HepG2 (cell line): ENCODE results near the gene SFPQ. TPM values are rescaled to one million over a fixed set of nuclear protein-coding genes. Genes with fewer than 3 reads are reported as not detected.

Experiments used
- ADNP ChIP-seq: sonication (generic); formaldehyde crosslinking; IDR thresholded peaks from 2 replicates; pipeline ENCODE4 v1.4.0; 2020; ENCODE audit warnings: missing genetic modification reagents
- FOXP1 ChIP-seq, 2 experiments: fragments of 450-650 bp in 1 of 2; IDR thresholded peaks; 2 replicates each; pipeline ENCODE4 v1.6.1; 2017 to 2018; ENCODE audit warnings: antibody characterized with exemption in 1 of 2
- LBX2 ChIP-seq: sonication (generic); formaldehyde crosslinking; IDR thresholded peaks from 2 replicates; pipeline ENCODE4 v1.5.0; 2020; ENCODE audit warnings: missing genetic modification reagents, mild to moderate bottlenecking, borderline replicate concordance
- NCOA5 ChIP-seq: sonication (generic); formaldehyde crosslinking; IDR thresholded peaks from 2 replicates; pipeline ENCODE4 v1.4.0; 2020; ENCODE audit warnings: missing genetic modification reagents
- NFE2 ChIP-seq: sonication (generic); formaldehyde crosslinking; IDR thresholded peaks from 2 replicates; pipeline ENCODE4 v1.4.0; 2020; ENCODE audit warnings: missing genetic modification reagents
- NPAS2 ChIP-seq: sonication (generic); formaldehyde crosslinking; IDR thresholded peaks from 2 replicates; pipeline ENCODE4 v1.8.0; 2022; ENCODE audit warnings: mild to moderate bottlenecking, missing genetic modification reagents, borderline replicate concordance
- PAX8 ChIP-seq: sonication (generic); formaldehyde crosslinking; IDR thresholded peaks from 2 replicates; pipeline ENCODE4 v1.8.0; 2022; ENCODE audit warnings: mild to moderate bottlenecking, missing genetic modification reagents, borderline replicate concordance
- POLR2G ChIP-seq: fragments of 200-400 bp; formaldehyde crosslinking; IDR thresholded peaks from 2 replicates; pipeline ENCODE4 v1.6.1; 2018; ENCODE audit warnings: mild to moderate bottlenecking, low read depth, low read length, moderate library complexity
- ZBTB20 ChIP-seq: sonication (generic); formaldehyde crosslinking; IDR thresholded peaks from 2 replicates; pipeline ENCODE4 v1.8.1; 2023; ENCODE audit warnings: missing genetic modification reagents, low read depth, mild to moderate bottlenecking, borderline replicate concordance
- ZBTB7A ChIP-seq: sonication (generic); formaldehyde crosslinking; IDR thresholded peaks from 2 replicates; pipeline ENCODE4 v1.8.0; 2022; ENCODE audit warnings: mild to moderate bottlenecking, missing genetic modification reagents
- ZFP41 ChIP-seq: sonication (generic); formaldehyde crosslinking; IDR thresholded peaks from 2 replicates; pipeline ENCODE4 v1.4.0; 2020; ENCODE audit warnings: mild to moderate bottlenecking, missing genetic modification reagents, borderline replicate concordance
- ZMAT5 ChIP-seq: sonication (generic); formaldehyde crosslinking; IDR thresholded peaks from 2 replicates; pipeline ENCODE4 v1.5.0; 2020; ENCODE audit warnings: mild to moderate bottlenecking, low read depth, missing genetic modification reagents, borderline replicate concordance
- ZNF263 ChIP-seq: sonication (generic); formaldehyde crosslinking; IDR thresholded peaks from 2 replicates; pipeline ENCODE4 v1.4.0; 2020; ENCODE audit warnings: missing genetic modification reagents
- ZNF496 ChIP-seq: sonication (generic); formaldehyde crosslinking; IDR thresholded peaks from 2 replicates; pipeline ENCODE4 v1.8.1; 2023; ENCODE audit warnings: mild to moderate bottlenecking, moderate library complexity, missing genetic modification reagents; ENCODE audit not compliant: insufficient replicate concordance
- ZNF530 ChIP-seq: sonication (generic); formaldehyde crosslinking; IDR thresholded peaks from 2 replicates; pipeline ENCODE4 v1.5.0; 2020; ENCODE audit warnings: low read depth, mild to moderate bottlenecking, missing genetic modification reagents
- ZNF567 ChIP-seq: sonication (generic); formaldehyde crosslinking; IDR thresholded peaks from 2 replicates; pipeline ENCODE4 v1.8.1; 2023; ENCODE audit warnings: mild to moderate bottlenecking, missing genetic modification reagents, borderline replicate concordance
- ZNF672 ChIP-seq: sonication (generic); formaldehyde crosslinking; IDR thresholded peaks from 2 replicates; pipeline ENCODE4 v1.8.1; 2022; ENCODE audit warnings: missing genetic modification reagents
- ZNF687 ChIP-seq: sonication (generic); formaldehyde crosslinking; IDR thresholded peaks from 2 replicates; pipeline ENCODE4 v1.5.1; 2020; ENCODE audit warnings: mild to moderate bottlenecking, missing genetic modification reagents, moderate library complexity
- ZNF775 ChIP-seq: sonication (generic); formaldehyde crosslinking; IDR thresholded peaks from 2 replicates; pipeline ENCODE4 v1.4.0; 2020; ENCODE audit warnings: missing genetic modification reagents, mild to moderate bottlenecking, moderate library complexity, borderline replicate concordance
- ZXDC ChIP-seq: sonication (generic); formaldehyde crosslinking; IDR thresholded peaks from 2 replicates; pipeline ENCODE4 v1.5.0; 2020; ENCODE audit warnings: mild to moderate bottlenecking, missing genetic modification reagents
- polyA plus RNA-seq, 8 experiments: library from polyadenylated mRNA; depleted of rRNA in 3 of 8; stranded (reverse) in 7 of 8; unstranded in 1 of 8; fragments of >200 nt; fragmentation: Illumina TruSeq in 4 of 8; extraction: Trizol in 4 of 8; gene quantifications; 2 replicates each; pipeline versions ENCODE4 v1.2.1 to v1.2.3, GENCODE V29; 2011 to 2016; ENCODE audit warnings: low read depth in 4 of 8, missing spikeins in 1 of 8, mixed read lengths in 1 of 8; ENCODE audit not compliant: insufficient read depth in 1 of 8
- total RNA-seq, 5 experiments: library from RNA; depleted of rRNA; stranded (reverse); fragments of >200 nt; fragmentation: Illumina TruSeq; extraction: Trizol; gene quantifications; 2 replicates each; pipeline ENCODE4 v1.2.3, GENCODE V29; 2016; ENCODE audit warnings: low read depth in 1 of 5

The SFPQ gene
- total and polyA plus RNA-seq, 2 of the 13 experiments (the other 11 are each of a cell fraction or from before 2014, with no cell fraction given) = 101 to 292 TPM

- no peak; the same call in none of the 2 replicates for TF ChIP-seq ZNF687 (CRISPR knock-in tag)
- TF ChIP-seq PAX8 (CRISPR knock-in tag) = no peak
- TF ChIP-seq ZNF530 (CRISPR knock-in tag) = no peak
- TF ChIP-seq ZNF496 = no peak
- no peak for TF ChIP-seq NFE2
- TF ChIP-seq ZBTB7A (CRISPR knock-in tag) = no peak
- no peak for TF ChIP-seq ZNF263 (CRISPR knock-in tag)
- no peak for TF ChIP-seq ADNP (CRISPR knock-in tag)
- no peak for TF ChIP-seq NCOA5 (CRISPR knock-in tag)
- no peak for TF ChIP-seq ZNF775 (CRISPR knock-in tag)
- TF ChIP-seq ZNF567 (CRISPR knock-in tag) = 0 out of 2 replicates have a peak, but pooled peaks have one; percentile 37
- no peak for TF ChIP-seq ZXDC (CRISPR knock-in tag)
- TF ChIP-seq ZNF672 (CRISPR knock-in tag) = no peak
- TF ChIP-seq FOXP1 (IDR thresholded peaks at IDR 0.05) = no peak
- no peak for TF ChIP-seq FOXP1 (CRISPR knock-in tag; IDR thresholded peaks at IDR 0.05)
- no peak for TF ChIP-seq ZMAT5 (CRISPR knock-in tag)
- TF ChIP-seq ZFP41 (CRISPR knock-in tag) = no peak
- no peak for TF ChIP-seq LBX2 (CRISPR knock-in tag)
- no peak for TF ChIP-seq ZBTB20
- TF ChIP-seq POLR2G = 0 out of 2 replicates have a peak, but pooled peaks have one; percentile 31
- 0 out of 2 replicates have a peak, but pooled peaks have one; percentile 49 for TF ChIP-seq NPAS2 (CRISPR knock-in tag)
These were observed 691 bp downstream of the SFPQ start (continued) for GRCh38 chr1:35192056-35192852.
